Stimulated activated memory B cell treated with anti-CD40 and anti-IgM and Interleukin-4, amounts not matched to agents 10 μg/mL and 1 μg/mL and 100 μg/mL, for 72 hours (primary cell): ENCODE measurements around the gene TLR9.

Experiments used
- ATAC-seq: fragments of 150-1000 bp; cut with Tn5 transposase; 2 replicates; pipeline ENCODE4 v1.10.0; 2021
- H3K27ac Mint-ChIP-seq: one replicate; pipeline ENCODE4 v1.8.0; 2022; ENCODE audit warnings: mild to moderate bottlenecking, mixed read lengths
- H3K27me3 Mint-ChIP-seq: one replicate; pipeline ENCODE4 v1.8.0; 2022; ENCODE audit warnings: mixed read lengths
- H3K36me3 Mint-ChIP-seq: one replicate; pipeline ENCODE4 v1.8.0; 2022; ENCODE audit warnings: mixed read lengths
- H3K4me1 Mint-ChIP-seq: one replicate; pipeline ENCODE4 v1.8.0; 2022; ENCODE audit warnings: mixed read lengths
- H3K4me3 Mint-ChIP-seq: one replicate; pipeline ENCODE4 v1.8.0; 2022; ENCODE audit warnings: mild to moderate bottlenecking, moderate library complexity, mixed read lengths
- H3K9me3 Mint-ChIP-seq: one replicate; pipeline ENCODE4 v1.8.0; 2022; ENCODE audit warnings: mixed read lengths

TLR9 gene

DNA sequence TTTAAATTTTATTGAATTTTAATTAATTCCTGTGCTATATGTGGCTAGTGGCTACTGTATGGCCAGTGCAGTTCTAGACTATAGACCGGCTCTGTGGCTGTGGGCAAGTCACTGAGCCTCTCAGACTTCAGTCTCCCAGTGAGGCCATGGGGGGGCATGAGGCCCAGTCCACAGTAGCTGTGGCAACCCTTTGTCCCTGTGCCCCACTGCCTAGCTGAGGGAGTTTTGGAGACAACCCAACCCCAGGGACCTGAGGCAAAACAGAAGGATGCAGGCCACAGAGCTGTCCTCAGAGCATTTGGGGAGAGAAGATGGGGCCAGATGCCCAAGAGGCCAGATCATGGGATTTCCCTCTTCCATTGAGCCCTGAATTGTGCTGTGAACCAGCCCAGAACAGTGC is 52.3 kb downstream of the TLR9 start:
- H3K27me3 Mint-ChIP-seq, result peaks cover 15% of the 10 kb centered on the region
- no peaks in the 10 kb centered on the region for H3K4me1 Mint-ChIP-seq
- ATAC-seq, result no peak
- H3K4me3 Mint-ChIP-seq, result no peak overlapping the region
- H3K27ac Mint-ChIP-seq, result no peak overlapping the region
- no peaks in the 10 kb centered on the region for H3K9me3 Mint-ChIP-seq
- H3K36me3 Mint-ChIP-seq, result no peaks in the 10 kb centered on the region

DNA sequence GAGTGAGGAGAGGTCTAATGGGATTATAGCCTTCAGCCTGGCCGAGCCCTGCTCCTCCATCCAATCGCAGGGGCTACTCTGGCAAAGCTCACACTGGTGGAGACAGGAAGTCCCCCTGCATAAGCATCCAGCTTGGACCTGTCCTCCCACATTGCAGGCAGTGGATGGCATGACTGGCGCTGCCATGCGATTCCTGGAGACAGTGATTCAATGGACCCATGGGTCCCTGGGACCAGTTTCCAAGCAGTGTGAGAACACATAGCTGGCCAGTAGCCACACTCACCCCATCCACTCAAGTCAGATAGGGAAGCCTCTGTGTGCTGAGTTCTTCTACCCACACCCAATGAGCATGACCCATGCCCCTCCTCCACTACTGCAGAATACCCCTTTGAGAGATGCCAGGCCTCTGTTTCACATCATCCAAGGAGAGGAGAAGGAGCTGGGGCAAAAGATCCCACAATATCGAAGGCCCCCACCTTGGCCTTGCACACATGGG is 53.1 kb downstream of the TLR9 start:
- H3K27ac Mint-ChIP-seq, result no peak overlapping the region
- H3K36me3 Mint-ChIP-seq, result no peaks in the 10 kb centered on the region
- H3K27me3 Mint-ChIP-seq, result peaks cover 15% of the 10 kb centered on the region
- no peak for ATAC-seq
- no peak overlapping the region for H3K4me3 Mint-ChIP-seq
- no peaks in the 10 kb centered on the region for H3K9me3 Mint-ChIP-seq
- no peaks in the 10 kb centered on the region for H3K4me1 Mint-ChIP-seq

DNA sequence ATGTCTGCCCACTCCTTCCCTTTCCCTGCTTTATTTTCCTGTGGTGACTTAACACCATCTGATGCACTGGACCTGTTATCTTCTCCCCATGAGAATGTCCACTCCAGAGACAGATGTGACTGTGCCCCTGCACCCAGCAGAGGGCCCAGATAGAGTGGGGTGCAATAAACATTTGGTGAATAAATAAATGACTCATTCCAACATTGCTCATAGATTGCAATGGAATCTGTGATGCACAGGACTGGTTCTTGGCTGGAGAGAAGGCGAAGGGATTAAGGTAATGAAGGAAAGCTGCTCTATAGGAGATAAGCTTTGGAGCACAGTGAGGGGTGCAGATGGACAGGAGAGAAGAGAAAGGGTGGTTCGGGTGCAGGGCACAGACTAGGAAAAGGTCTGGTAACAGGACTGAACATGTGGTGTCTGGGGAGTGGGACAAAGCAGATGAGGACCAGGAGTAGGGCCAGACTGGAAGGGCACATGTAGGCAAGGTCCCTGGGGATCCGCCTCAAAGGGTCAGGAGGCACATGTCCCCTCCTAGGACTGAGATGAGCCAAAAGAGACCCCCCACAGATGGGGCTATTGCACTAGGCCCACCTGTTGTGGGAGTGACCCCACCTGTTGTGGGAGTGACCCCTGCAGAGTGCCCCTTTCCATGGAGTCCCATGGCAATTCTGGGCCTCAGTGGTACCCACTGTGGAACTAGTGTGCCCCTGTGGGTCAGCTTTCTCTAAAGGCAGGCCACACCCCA is 53.8 kb downstream of the TLR9 start:
- Mint-ChIP-seq H3K27ac (no peak overlapping the region), H3K4me1 (no peaks in the 10 kb centered on the region), H3K9me3 (no peaks in the 10 kb centered on the region), H3K4me3 (no peak overlapping the region), H3K36me3 (no peaks in the 10 kb centered on the region), H3K27me3 (peaks cover 15% of the 10 kb centered on the region)
- no peak for ATAC-seq
